Fibroblast of lung (primary cell): Measurements from ENCODE around the gene CDC25B.

Experiments
- EZH2 ChIP-seq: IDR thresholded peaks from 2 replicates; pipeline ENCODE4 v1.5.1; 2012; ENCODE audit warnings: low read length, control low read depth, mild to moderate bottlenecking; ENCODE audit errors: missing control alignments
- TF ChIP-seq, protein P1 (sequence below), 2 donors: IDR thresholded peaks in 1 of 2; conservative IDR thresholded peaks in 1 of 2; 1 replicate in 1 of 2; 2 replicates in 1 of 2; pipeline ENCODE4 v1.5.1; 2011 to 2012; ENCODE audit warnings: low read length in 2 of 2, control low read depth in 1 of 2, inconsistent platforms in 1 of 2, low read depth in 1 of 2, mild to moderate bottlenecking in 1 of 2

- TF ChIP-seq, protein P1, sequence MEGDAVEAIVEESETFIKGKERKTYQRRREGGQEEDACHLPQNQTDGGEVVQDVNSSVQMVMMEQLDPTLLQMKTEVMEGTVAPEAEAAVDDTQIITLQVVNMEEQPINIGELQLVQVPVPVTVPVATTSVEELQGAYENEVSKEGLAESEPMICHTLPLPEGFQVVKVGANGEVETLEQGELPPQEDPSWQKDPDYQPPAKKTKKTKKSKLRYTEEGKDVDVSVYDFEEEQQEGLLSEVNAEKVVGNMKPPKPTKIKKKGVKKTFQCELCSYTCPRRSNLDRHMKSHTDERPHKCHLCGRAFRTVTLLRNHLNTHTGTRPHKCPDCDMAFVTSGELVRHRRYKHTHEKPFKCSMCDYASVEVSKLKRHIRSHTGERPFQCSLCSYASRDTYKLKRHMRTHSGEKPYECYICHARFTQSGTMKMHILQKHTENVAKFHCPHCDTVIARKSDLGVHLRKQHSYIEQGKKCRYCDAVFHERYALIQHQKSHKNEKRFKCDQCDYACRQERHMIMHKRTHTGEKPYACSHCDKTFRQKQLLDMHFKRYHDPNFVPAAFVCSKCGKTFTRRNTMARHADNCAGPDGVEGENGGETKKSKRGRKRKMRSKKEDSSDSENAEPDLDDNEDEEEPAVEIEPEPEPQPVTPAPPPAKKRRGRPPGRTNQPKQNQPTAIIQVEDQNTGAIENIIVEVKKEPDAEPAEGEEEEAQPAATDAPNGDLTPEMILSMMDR (conservative IDR thresholded peaks at IDR 0.05 in 1 of 2, IDR thresholded peaks at IDR 0.05 in 1 of 2; ENCODE audit: low read depth in 1 of 2, low read length in 2 of 2) = no peak
- TF ChIP-seq EZH2 = no peak
These were observed 4.8 kb downstream of the CDC25B start for GRCh38 chr20:3800878-3801260.
